ENCODE data around the gene C10orf71.

The C10orf71 gene

GRCh38 chr10:49298983-49299815 is at the start of gene C10orf71:
TSS of gene C10orf71 (plus strand) at chr10:49299170. CDS start at chr10:49322546, 23,376 bp downstream.
- H3K4me3 ChIP-seq (ENCODE audit: low read depth, low read length) = no peak within 1 kb of the TSS
- no peak for TF ChIP-seq CTCF (IDR thresholded peaks at IDR 0.05; ENCODE audit: low read depth, low read length, missing control alignments)
- no peak for DNase-seq (ENCODE audit: low read depth)

GRCh38 chr10:49252313-49253034 is 46.5 kb upstream of the C10orf71 start:
- no peak overlapping the region for H3K4me3 ChIP-seq (ENCODE audit: low read depth, low read length)
- no peak for DNase-seq (ENCODE audit: low read depth)
- no peak for TF ChIP-seq CTCF (IDR thresholded peaks at IDR 0.05; ENCODE audit: low read depth, low read length, missing control alignments)

- H3K4me3 ChIP-seq (ENCODE audit: low read depth, low read length) = no peak overlapping the region
- no peak for TF ChIP-seq CTCF (IDR thresholded peaks at IDR 0.05; ENCODE audit: low read depth, low read length, missing control alignments)
- no peak for DNase-seq (ENCODE audit: low read depth)
Measured at GRCh38 chr10:49253340-49253906, 45.5 kb upstream of the C10orf71 start.

GRCh38 chr10:49254150-49254549 is 44.8 kb upstream of the C10orf71 start:
- no peak for TF ChIP-seq CTCF (IDR thresholded peaks at IDR 0.05; ENCODE audit: low read depth, low read length, missing control alignments)
- H3K4me3 ChIP-seq (ENCODE audit: low read depth, low read length) = no peak overlapping the region
- DNase-seq (ENCODE audit: low read depth) = no peak

GRCh38 chr10:49254556-49255318 is 44.2 kb upstream of the C10orf71 start:
- TF ChIP-seq CTCF (IDR thresholded peaks at IDR 0.05; ENCODE audit: low read depth, low read length, missing control alignments) = no peak
- no peak overlapping the region for H3K4me3 ChIP-seq (ENCODE audit: low read depth, low read length)
- DNase-seq (ENCODE audit: low read depth) = no peak

- H3K4me3 ChIP-seq (ENCODE audit: low read depth, low read length) = no peak overlapping the region
- no peak for TF ChIP-seq CTCF (IDR thresholded peaks at IDR 0.05; ENCODE audit: low read depth, low read length, missing control alignments)
- DNase-seq (ENCODE audit: low read depth) = no peak
Measured at GRCh38 chr10:49255883-49256282, 43.1 kb upstream of the C10orf71 start.
